KMS-11 (cell line): ENCODE results near the gene TNNI3K.

Source experiments
- H2AFZ ChIP-seq: fragments of 200-600 bp; sonication (generic); 2 replicates; pipeline ENCODE4 v1.6.1; 2016; ENCODE audit warnings: antibody characterized with exemption, mixed run types, low read depth
- H3K27ac ChIP-seq: fragments of 200-600 bp; sonication (generic); 2 replicates; pipeline ENCODE4 v1.6.1; 2016; ENCODE audit warnings: mild to moderate bottlenecking, mixed run types
- H3K27me3 ChIP-seq: fragments of 200-600 bp; sonication (generic); 2 replicates; pipeline ENCODE4 v1.6.1; 2017; ENCODE audit warnings: mild to moderate bottlenecking, low read depth, mixed run types, moderate library complexity; ENCODE audit not compliant: insufficient read depth
- H3K36me3 ChIP-seq: fragments of 200-600 bp; sonication (generic); 2 replicates; pipeline ENCODE4 v1.6.1; 2017; ENCODE audit warnings: mild to moderate bottlenecking, mixed run types; ENCODE audit not compliant: insufficient read depth
- H3K4me1 ChIP-seq: fragments of 200-600 bp; sonication (generic); 2 replicates; pipeline ENCODE4 v1.6.1; 2016; ENCODE audit warnings: mild to moderate bottlenecking, low read depth, mixed run types; ENCODE audit not compliant: poor library complexity, severe bottlenecking
- H3K4me2 ChIP-seq: fragments of 200-600 bp; sonication (generic); 2 replicates; pipeline ENCODE4 v1.7.0; 2016; ENCODE audit warnings: mild to moderate bottlenecking, mixed run types
- H3K4me3 ChIP-seq: fragments of 200-600 bp; sonication (generic); IDR thresholded peaks from 2 replicates; pipeline ENCODE4 v1.6.1; 2017; ENCODE audit warnings: low read depth, low read length, mixed read lengths; ENCODE audit not compliant: insufficient read depth
- H3K79me2 ChIP-seq: fragments of 200-600 bp; sonication (generic); 2 replicates; pipeline ENCODE4 v1.6.1; 2016; ENCODE audit warnings: low read depth, mixed run types; ENCODE audit not compliant: insufficient read depth
- H3K9ac ChIP-seq: fragments of 200-600 bp; sonication (generic); 2 replicates; pipeline ENCODE4 v1.6.1; 2016; ENCODE audit warnings: mild to moderate bottlenecking, mixed run types
- H4K20me1 ChIP-seq: fragments of 200-600 bp; sonication (generic); 2 replicates; pipeline ENCODE4 v1.6.1; 2016; ENCODE audit warnings: mild to moderate bottlenecking, mixed run types; ENCODE audit not compliant: insufficient read depth
- TF ChIP-seq, protein P1 (sequence below): fragments of 200-600 bp; sonication (generic); conservative IDR thresholded peaks from 2 replicates; pipeline ENCODE4 v1.6.1; 2017; ENCODE audit warnings: low read depth, mild to moderate bottlenecking, antibody characterized with exemption, low read length, moderate library complexity, mixed read lengths

TNNI3K gene

DNA sequence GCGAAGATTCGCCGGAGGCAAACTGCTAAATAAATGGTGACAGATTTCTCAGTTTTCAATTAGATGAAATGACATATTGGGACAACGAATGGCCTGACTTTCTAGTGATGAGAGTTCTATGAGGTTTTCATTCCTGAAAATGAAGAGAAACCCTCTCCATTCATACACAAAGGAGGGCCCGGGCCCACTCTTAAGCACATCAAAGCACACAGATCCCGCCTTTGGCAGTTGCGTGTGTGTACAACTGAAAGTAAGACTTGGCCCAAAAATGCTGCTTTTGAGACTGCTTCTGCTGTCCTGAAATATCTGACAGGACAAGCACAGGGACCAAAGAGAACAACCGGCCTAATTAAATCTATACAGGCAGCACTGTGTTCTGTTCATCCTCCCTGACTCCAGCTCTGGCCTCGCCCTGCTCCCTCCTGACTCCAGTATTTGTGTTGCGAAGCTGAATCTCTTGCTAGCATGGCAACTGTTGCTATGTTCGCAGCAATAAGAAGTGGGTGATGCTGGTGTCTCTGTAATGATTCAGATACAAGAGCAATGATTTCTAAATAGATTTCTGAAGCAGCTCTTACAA, 269.8 kb downstream of the TNNI3K start:
- no peak overlapping the region for H3K27ac ChIP-seq
- no peak overlapping the region for H3K4me3 ChIP-seq
- no peak overlapping the region for H3K4me2 ChIP-seq
- no peaks in the 10 kb centered on the region for H3K4me1 ChIP-seq
- no peak overlapping the region for H3K9ac ChIP-seq
- TF ChIP-seq, protein P1, sequence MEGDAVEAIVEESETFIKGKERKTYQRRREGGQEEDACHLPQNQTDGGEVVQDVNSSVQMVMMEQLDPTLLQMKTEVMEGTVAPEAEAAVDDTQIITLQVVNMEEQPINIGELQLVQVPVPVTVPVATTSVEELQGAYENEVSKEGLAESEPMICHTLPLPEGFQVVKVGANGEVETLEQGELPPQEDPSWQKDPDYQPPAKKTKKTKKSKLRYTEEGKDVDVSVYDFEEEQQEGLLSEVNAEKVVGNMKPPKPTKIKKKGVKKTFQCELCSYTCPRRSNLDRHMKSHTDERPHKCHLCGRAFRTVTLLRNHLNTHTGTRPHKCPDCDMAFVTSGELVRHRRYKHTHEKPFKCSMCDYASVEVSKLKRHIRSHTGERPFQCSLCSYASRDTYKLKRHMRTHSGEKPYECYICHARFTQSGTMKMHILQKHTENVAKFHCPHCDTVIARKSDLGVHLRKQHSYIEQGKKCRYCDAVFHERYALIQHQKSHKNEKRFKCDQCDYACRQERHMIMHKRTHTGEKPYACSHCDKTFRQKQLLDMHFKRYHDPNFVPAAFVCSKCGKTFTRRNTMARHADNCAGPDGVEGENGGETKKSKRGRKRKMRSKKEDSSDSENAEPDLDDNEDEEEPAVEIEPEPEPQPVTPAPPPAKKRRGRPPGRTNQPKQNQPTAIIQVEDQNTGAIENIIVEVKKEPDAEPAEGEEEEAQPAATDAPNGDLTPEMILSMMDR: no peak
- H3K27me3 ChIP-seq: no peaks in the 10 kb centered on the region
- H3K36me3 ChIP-seq: no peaks in the 10 kb centered on the region
- H2AFZ ChIP-seq: no peak overlapping the region
- H3K79me2 ChIP-seq: no peaks in the 10 kb centered on the region
- no peaks in the 10 kb centered on the region for H4K20me1 ChIP-seq

DNA sequence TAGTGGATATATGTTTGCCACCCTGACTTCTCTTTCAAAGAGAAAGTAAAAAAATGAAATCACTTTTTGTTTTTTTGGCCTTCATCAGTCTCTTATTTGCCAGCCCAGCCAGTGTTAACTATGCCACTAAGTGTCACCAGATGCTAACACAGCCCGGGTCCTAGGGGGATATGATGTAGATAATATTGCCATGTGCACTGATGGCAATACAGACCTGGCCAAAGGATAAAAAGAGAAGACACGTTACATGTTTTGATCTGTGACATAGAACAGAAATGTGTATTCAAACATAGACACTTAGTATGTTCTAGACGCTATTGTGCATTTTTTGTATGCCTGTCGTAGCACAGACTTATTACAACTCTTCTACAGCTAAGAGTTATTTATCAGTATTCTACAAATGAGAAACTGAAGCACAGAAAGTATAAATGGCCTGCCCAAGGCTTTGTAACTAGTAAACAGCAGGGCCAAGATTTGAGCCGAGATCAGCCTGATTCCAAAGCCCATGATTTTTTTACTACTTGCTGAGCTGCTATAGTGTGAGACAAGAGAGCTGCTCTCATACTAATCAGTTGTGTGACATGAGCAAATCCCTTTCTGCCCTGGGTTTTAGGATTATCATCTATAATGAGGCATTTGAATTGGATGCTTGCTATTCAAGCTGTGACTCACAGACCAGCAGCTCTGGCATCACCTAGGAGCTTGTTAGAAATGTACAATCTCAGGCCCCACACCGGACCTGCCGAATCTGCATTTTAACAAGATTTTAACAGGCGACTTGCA, 270.9 kb downstream of the TNNI3K start:
- no peaks in the 10 kb centered on the region for H3K79me2 ChIP-seq
- no peak overlapping the region for H2AFZ ChIP-seq
- no peak overlapping the region for H3K4me3 ChIP-seq
- TF ChIP-seq, protein P1: no peak
- H3K27ac ChIP-seq: no peak overlapping the region
- H3K4me2 ChIP-seq: no peak overlapping the region
- H4K20me1 ChIP-seq: no peaks in the 10 kb centered on the region
- no peak overlapping the region for H3K9ac ChIP-seq
- H3K27me3 ChIP-seq: no peaks in the 10 kb centered on the region
- no peaks in the 10 kb centered on the region for H3K36me3 ChIP-seq
- H3K4me1 ChIP-seq: no peaks in the 10 kb centered on the region

DNA sequence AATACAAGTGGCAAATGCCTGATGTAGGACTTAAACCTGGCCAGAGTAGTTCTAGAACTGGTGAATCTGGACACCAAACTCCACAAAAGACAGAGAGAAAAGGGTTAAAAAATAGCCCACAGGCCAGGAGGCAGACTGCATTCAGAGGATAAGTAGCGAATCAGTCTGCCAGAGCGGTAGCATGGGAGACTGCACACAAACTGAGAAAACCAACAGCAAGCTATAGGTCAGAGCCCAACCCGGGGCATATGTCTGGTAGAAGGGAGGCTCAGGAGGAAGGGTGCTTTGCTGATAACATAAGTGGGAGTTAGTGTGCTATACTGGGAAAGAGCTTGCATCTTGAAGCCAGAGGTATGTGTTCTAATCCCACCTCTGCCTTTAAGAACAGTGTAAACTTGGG, 273.3 kb downstream of the TNNI3K start:
- no peaks in the 10 kb centered on the region for H3K36me3 ChIP-seq
- no peak overlapping the region for H3K4me2 ChIP-seq
- H3K9ac ChIP-seq: no peak overlapping the region
- peaks cover 20% of the 10 kb centered on the region for H3K4me1 ChIP-seq
- H2AFZ ChIP-seq: no peak overlapping the region
- H3K27me3 ChIP-seq: no peaks in the 10 kb centered on the region
- no peak overlapping the region for H3K27ac ChIP-seq
- H3K79me2 ChIP-seq: no peaks in the 10 kb centered on the region
- TF ChIP-seq, protein P1: no peak
- no peaks in the 10 kb centered on the region for H4K20me1 ChIP-seq
- H3K4me3 ChIP-seq: no peak overlapping the region

- H3K79me2 ChIP-seq: no peaks in the 10 kb centered on the region
- H3K4me3 ChIP-seq: no peak within 1 kb of the TSS
- no peaks in the 10 kb centered on the region for H3K36me3 ChIP-seq
- peak within 1 kb of the TSS; percentile 25; the same call in 1 of the 2 replicates for H2AFZ ChIP-seq
- H3K9ac ChIP-seq: no peak within 1 kb of the TSS
- no peaks in the 10 kb centered on the region for H3K27me3 ChIP-seq
- peak within 1 kb of the TSS; percentile 80; the same call in 1 of the 2 replicates for H3K4me2 ChIP-seq
- H3K4me1 ChIP-seq: peaks cover 58% of the 10 kb centered on the region
- H4K20me1 ChIP-seq: no peaks in the 10 kb centered on the region
- TF ChIP-seq, protein P1: no peak
- peak within 1 kb of the TSS; percentile 75; the same call in 1 of the 2 replicates for H3K27ac ChIP-seq
Observed at GRCh38 chr1:74512170-74512915, 277.2 kb downstream of the TNNI3K start, which contains the start of gene LRRC53. LRRC53 (minus strand) TSS chr1:74512611; CDS start chr1:74483349, 29,262 bp downstream.
